Panc1 (cell line): ENCODE data around the gene FGF4.

Experiments used
- TCF7L2 ChIP-seq: IDR thresholded peaks from 2 replicates; pipeline ENCODE4 v1.6.1; 2011; ENCODE audit warnings: mild to moderate bottlenecking, low read depth, low read length, inconsistent platforms
- TF ChIP-seq, protein P1 (sequence below): fragments of 450-650 bp; IDR thresholded peaks from 2 replicates; pipeline ENCODE4 v1.5.1; 2017; ENCODE audit warnings: mild to moderate bottlenecking

DNA sequence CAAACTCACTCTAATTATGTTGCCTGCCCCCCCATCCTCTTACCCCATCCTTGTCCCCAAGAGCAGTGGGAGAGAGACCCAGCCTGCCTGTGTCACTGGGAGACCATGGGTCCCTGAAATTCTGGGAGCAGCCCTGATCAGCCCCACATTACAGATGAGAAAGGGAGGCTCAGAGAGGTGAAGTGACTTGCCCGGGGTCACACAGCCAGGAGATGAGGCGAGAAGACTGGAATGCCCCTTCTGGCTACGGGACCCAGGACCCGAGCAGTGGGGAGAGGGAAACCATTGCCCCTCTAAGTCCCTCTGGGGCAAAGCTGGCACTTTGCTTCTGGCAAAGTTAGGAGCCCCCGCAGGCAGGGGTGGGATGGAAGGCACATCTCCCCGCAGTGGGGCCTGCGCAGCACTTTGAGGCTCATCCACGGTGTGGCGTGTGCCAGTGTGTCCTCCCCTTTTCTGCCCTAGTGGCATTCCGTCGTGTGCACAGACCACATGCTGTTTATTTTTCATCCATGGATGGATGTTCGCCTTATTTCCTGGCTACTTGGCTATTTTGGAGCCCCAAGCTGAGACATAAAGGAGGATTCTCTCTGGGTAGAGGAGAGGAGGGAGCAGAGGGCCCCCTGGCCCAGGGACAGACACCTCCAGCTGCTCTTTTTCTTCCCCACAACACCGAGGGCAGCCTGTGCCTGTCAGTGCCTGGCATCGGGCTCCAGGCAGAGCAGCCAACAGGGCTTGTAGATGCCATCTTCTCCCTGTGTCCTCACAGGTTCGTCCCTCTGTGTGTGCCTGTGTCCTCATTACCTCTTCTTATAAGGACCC is 47.7 kb upstream of the FGF4 start:
- no peak for TF ChIP-seq TCF7L2
- TF ChIP-seq, protein P1, sequence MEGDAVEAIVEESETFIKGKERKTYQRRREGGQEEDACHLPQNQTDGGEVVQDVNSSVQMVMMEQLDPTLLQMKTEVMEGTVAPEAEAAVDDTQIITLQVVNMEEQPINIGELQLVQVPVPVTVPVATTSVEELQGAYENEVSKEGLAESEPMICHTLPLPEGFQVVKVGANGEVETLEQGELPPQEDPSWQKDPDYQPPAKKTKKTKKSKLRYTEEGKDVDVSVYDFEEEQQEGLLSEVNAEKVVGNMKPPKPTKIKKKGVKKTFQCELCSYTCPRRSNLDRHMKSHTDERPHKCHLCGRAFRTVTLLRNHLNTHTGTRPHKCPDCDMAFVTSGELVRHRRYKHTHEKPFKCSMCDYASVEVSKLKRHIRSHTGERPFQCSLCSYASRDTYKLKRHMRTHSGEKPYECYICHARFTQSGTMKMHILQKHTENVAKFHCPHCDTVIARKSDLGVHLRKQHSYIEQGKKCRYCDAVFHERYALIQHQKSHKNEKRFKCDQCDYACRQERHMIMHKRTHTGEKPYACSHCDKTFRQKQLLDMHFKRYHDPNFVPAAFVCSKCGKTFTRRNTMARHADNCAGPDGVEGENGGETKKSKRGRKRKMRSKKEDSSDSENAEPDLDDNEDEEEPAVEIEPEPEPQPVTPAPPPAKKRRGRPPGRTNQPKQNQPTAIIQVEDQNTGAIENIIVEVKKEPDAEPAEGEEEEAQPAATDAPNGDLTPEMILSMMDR, result no peak
